GM19468 (cell line): ENCODE results near the gene GALNT17.

Source experiments
- ATAC-seq: cut with Tn5 transposase; IDR thresholded peaks from one replicate; pipeline ENCODE4 v1.9.1; 2021; ENCODE audit warnings: mild to moderate bottlenecking, moderate library complexity, moderate number of reproducible peaks; ENCODE audit not compliant: unreplicated experiment; ENCODE audit errors: extremely low read depth

The GALNT17 gene

GRCh38 chr7:71132127-71132376, at the start of gene GALNT17:
TSS of gene GALNT17 (plus strand) at chr7:71132144.
- no peak for ATAC-seq

- no peak for ATAC-seq
Measured at GRCh38 chr7:71095266-71095860, 36.6 kb upstream of the GALNT17 start.

GRCh38 chr7:71096351-71096750, 35.6 kb upstream of the GALNT17 start:
- ATAC-seq = no peak

GRCh38 chr7:71106226-71106625, 25.7 kb upstream of the GALNT17 start:
- no peak for ATAC-seq

GRCh38 chr7:71112436-71112835, 19.5 kb upstream of the GALNT17 start:
- ATAC-seq = no peak

- no peak for ATAC-seq
Measured at GRCh38 chr7:71120096-71120495, 11.8 kb upstream of the GALNT17 start.

- ATAC-seq = no peak
Measured at GRCh38 chr7:71129126-71129525, 2.8 kb upstream of the GALNT17 start.

- ATAC-seq = no peak
Measured at GRCh38 chr7:71130031-71130679, 1.8 kb upstream of the GALNT17 start.

- no peak for ATAC-seq
Measured at GRCh38 chr7:71131256-71132126, 453 bp upstream of the GALNT17 start.

GRCh38 chr7:71132377-71133231, 660 bp downstream of the GALNT17 start:
- no peak for ATAC-seq

GRCh38 chr7:71133232-71133622, 1.3 kb downstream of the GALNT17 start:
- no peak for ATAC-seq

GRCh38 chr7:71133856-71134255, 1.9 kb downstream of the GALNT17 start:
- no peak for ATAC-seq

GRCh38 chr7:71135116-71135515, 3.2 kb downstream of the GALNT17 start:
- ATAC-seq = no peak

- ATAC-seq = no peak
Measured at GRCh38 chr7:71135663-71136062, 3.7 kb downstream of the GALNT17 start.

- no peak for ATAC-seq
Measured at GRCh38 chr7:71137479-71137878, 5.5 kb downstream of the GALNT17 start.

GRCh38 chr7:71140264-71140663, 8.3 kb downstream of the GALNT17 start:
- no peak for ATAC-seq

GRCh38 chr7:71144963-71145362, 13.0 kb downstream of the GALNT17 start:
- no peak for ATAC-seq

- no peak for ATAC-seq
Measured at GRCh38 chr7:71145906-71146901, 14.3 kb downstream of the GALNT17 start.

- ATAC-seq = no peak
Measured at GRCh38 chr7:71148098-71148497, 16.2 kb downstream of the GALNT17 start.
